Measurements from ENCODE around the gene ITSN1.

- no peak for TF ChIP-seq CTCF (IDR thresholded peaks at IDR 0.05)
- TF ChIP-seq POLR2AphosphoS5 (IDR thresholded peaks at IDR 0.05; ENCODE audit: low read depth, low read length): no peak
- TF ChIP-seq REST (IDR thresholded peaks at IDR 0.05; ENCODE audit: insufficient read depth in 1 of 2, low read depth in 2 of 2, low read length in 1 of 2): no peak
Observed at GRCh38 chr21:33802481-33802880, 160.2 kb downstream of the ITSN1 start.
